HCT116 (cell line): ENCODE data around the gene GUK1. TPM values are rescaled to one million over a fixed set of nuclear protein-coding genes. Genes with fewer than 3 reads are reported as not detected.

ENCODE experiments used
- ATAC-seq: fragments of 200-7000 bp; cut with Tn5 transposase; 2 replicates; pipeline ENCODE4 v1.9.1; 2020; ENCODE audit warnings: mild to moderate bottlenecking, moderate library complexity
- BruUV-seq: library from RNA; stranded (reverse); fragments of 400-500 nt; replicated peaks from 2 replicates; lab custom pipeline; 2021; lab: Mats Ljungman, UMichigan
- CTCF ChIA-PET: fragments of 300-600 bp; sonication (Branson Sonifier 250); formaldehyde crosslinking; loops from one replicate; lab custom pipeline; 2021; ENCODE audit warnings: antibody characterized with exemption; lab: Charles Lee
- POLR2A ChIA-PET: fragments of 300-600, 350-600 bp; sonication (Branson Sonifier 250); formaldehyde crosslinking; loops from one replicate; lab custom pipeline; 2021; ENCODE audit warnings: antibody characterized with exemption; lab: Charles Lee
- RAD21 ChIA-PET, 2 experiments: fragments of 300-600 bp; sonication (Branson Sonifier 250); formaldehyde crosslinking; loops; one replicate each; lab custom pipeline; 2023; ENCODE audit warnings: low total read pairs in 2 of 2; ENCODE audit not compliant: uncharacterized antibody in 2 of 2, unreplicated experiment in 2 of 2, low non-redundant PET in 1 of 2; lab: Charles Lee
- DNase-seq: peaks from one replicate; pipeline ENCODE4 v3.0.0-alpha.2; 2010; ENCODE audit warnings: low read depth, low spot score
- H2AFZ ChIP-seq: fragments of 200-600 bp; shearing (Covaris generic), sonication (generic); 2 replicates; pipeline ENCODE4 v1.6.1; 2017; ENCODE audit warnings: low read depth, mixed run types, mixed read lengths, antibody characterized with exemption, low read length; ENCODE audit not compliant: poor library complexity, severe bottlenecking
- H3K27ac ChIP-seq: 2 replicates; pipeline ENCODE4 v1.5.1; 2012; ENCODE audit warnings: low read depth, low read length
- H3K27me3 ChIP-seq: fragments of 200-600 bp; sonication (generic); 2 replicates; pipeline ENCODE4 v1.6.1; 2016; ENCODE audit warnings: mixed run types, low read length, mixed read lengths; ENCODE audit not compliant: insufficient read depth
- H3K36me3 ChIP-seq, 2 experiments: fragments of 200-500 bp in 1 of 2; fragments of 200-600 bp in 1 of 2; sonication (Bioruptor generic) in 1 of 2; sonication (generic) in 1 of 2; 2 replicates each; pipeline versions ENCODE4 v1.5.1 to v1.6.1; 2014 to 2016; ENCODE audit warnings: low read length in 2 of 2, inconsistent platforms in 1 of 2, mixed read lengths in 1 of 2, mixed run types in 1 of 2; ENCODE audit not compliant: insufficient read depth in 2 of 2, control insufficient read depth in 1 of 2
- H3K4me1 ChIP-seq, 2 experiments: fragments of 200-600 bp in 1 of 2; sonication (generic) in 1 of 2; 2 replicates each; pipeline versions ENCODE4 v1.5.1 to v1.6.1; 2012 to 2017; ENCODE audit warnings: low read length in 2 of 2, inconsistent platforms in 1 of 2, mild to moderate bottlenecking in 1 of 2, mixed read lengths in 1 of 2, mixed run types in 1 of 2, moderate library complexity in 1 of 2; ENCODE audit not compliant: insufficient read depth in 2 of 2, control insufficient read depth in 1 of 2
- H3K4me2 ChIP-seq: fragments of 200-600 bp; sonication (generic); 2 replicates; pipeline ENCODE4 v1.6.1; 2017; ENCODE audit warnings: mixed run types, low read length, mixed read lengths
- H3K4me3 ChIP-seq, 2 experiments: fragments of 200-600 bp in 1 of 2; sonication (generic) in 1 of 2; replicated peaks in 1 of 2; 2 replicates each; pipeline ENCODE4 v1.5.1; 2011 to 2016; ENCODE audit warnings: low read length in 2 of 2, control low read depth in 1 of 2, low read depth in 1 of 2, mild to moderate bottlenecking in 1 of 2, mixed read lengths in 1 of 2, mixed run types in 1 of 2
- H3K79me2 ChIP-seq: fragments of 200-600 bp; sonication (generic); 2 replicates; pipeline ENCODE4 v1.6.1; 2017; ENCODE audit warnings: mild to moderate bottlenecking, mixed run types, low read length, moderate library complexity, mixed read lengths; ENCODE audit not compliant: insufficient read depth
- H3K9ac ChIP-seq: fragments of 200-600 bp; sonication (generic); 2 replicates; pipeline ENCODE4 v1.6.1; 2016; ENCODE audit warnings: low read length, mixed read lengths
- H3K9me2 ChIP-seq: fragments of 200-600 bp; sonication (generic), shearing (Covaris generic); 2 replicates; pipeline ENCODE4 v1.6.1; 2017; ENCODE audit warnings: mixed run types, mild to moderate bottlenecking, moderate library complexity; ENCODE audit not compliant: insufficient read depth
- H3K9me3 ChIP-seq, 2 experiments: fragments of 200-500 bp in 1 of 2; fragments of 200-600 bp in 1 of 2; sonication (Bioruptor generic) in 1 of 2; sonication (generic) in 1 of 2; 2 replicates each; pipeline ENCODE4 v1.6.1; 2014 to 2017; ENCODE audit warnings: low read length in 2 of 2, mixed read lengths in 2 of 2, inconsistent platforms in 1 of 2, low read depth in 1 of 2, mild to moderate bottlenecking in 1 of 2, mixed run types in 1 of 2, moderate library complexity in 1 of 2; ENCODE audit not compliant: control insufficient read depth in 1 of 2, insufficient read depth in 1 of 2
- H4K20me1 ChIP-seq: fragments of 200-600 bp; sonication (generic), shearing (Covaris generic); 2 replicates; pipeline ENCODE4 v1.6.1; 2017; ENCODE audit warnings: mixed run types, mild to moderate bottlenecking, moderate library complexity; ENCODE audit not compliant: insufficient read depth
- ATF3 ChIP-seq: IDR thresholded peaks from 2 replicates; pipeline ENCODE4 v1.6.1; 2012
- CTCF ChIP-seq, 3 experiments: fragments of 200-600 bp in 1 of 3; sonication (generic) in 1 of 3; IDR thresholded peaks in 2 of 3; conservative IDR thresholded peaks in 1 of 3; 2 replicates each; pipeline ENCODE4 v1.5.1; 2012 to 2017; ENCODE audit warnings: low read depth in 2 of 3, low read length in 2 of 3, antibody characterized with exemption in 1 of 3, borderline replicate concordance in 1 of 3, control low read depth in 1 of 3, mild to moderate bottlenecking in 1 of 3, mixed read lengths in 1 of 3, mixed run types in 1 of 3, moderate library complexity in 1 of 3; ENCODE audit not compliant: insufficient read depth in 1 of 3
- EZH2 ChIP-seq: fragments of 200-600 bp; sonication (generic); IDR thresholded peaks from 2 replicates; pipeline ENCODE4 v1.6.1; 2017; ENCODE audit warnings: antibody characterized with exemption, mixed run types
- MAX ChIP-seq: IDR thresholded peaks from 2 replicates; pipeline ENCODE4 v1.6.1; 2012
- POLR2A ChIP-seq: IDR thresholded peaks from 2 replicates; pipeline ENCODE4 v1.7.0; 2011; ENCODE audit warnings: borderline replicate concordance; ENCODE audit not compliant: insufficient read depth, insufficient read length; ENCODE audit errors: extremely low read depth
- POLR2AphosphoS5 ChIP-seq: IDR thresholded peaks from 2 replicates; pipeline ENCODE4 v1.6.1; 2011; ENCODE audit warnings: mild to moderate bottlenecking, low read depth, low read length, moderate library complexity
- YY1 ChIP-seq: IDR thresholded peaks from 2 replicates; pipeline ENCODE4 v1.6.1; 2011; ENCODE audit warnings: low read length, low read depth, moderate library complexity, mild to moderate bottlenecking; ENCODE audit not compliant: insufficient replicate concordance; ENCODE audit errors: extremely low read depth
- intact Hi-C: fragments of 100-400 bp; cut with micrococcal nuclease; formaldehyde crosslinking; loops from 2 replicates; pipeline ENCODE4 v1.10.0; 2022
- total RNA-seq: library from RNA; stranded (reverse); gene quantifications from one replicate; pipeline ENCODE4 v1.2.1, GENCODE V29; 2021; ENCODE audit not compliant: unreplicated experiment

The GUK1 gene
- total RNA-seq, 1 experiment from 2014 or later, result 145 TPM

DNA sequence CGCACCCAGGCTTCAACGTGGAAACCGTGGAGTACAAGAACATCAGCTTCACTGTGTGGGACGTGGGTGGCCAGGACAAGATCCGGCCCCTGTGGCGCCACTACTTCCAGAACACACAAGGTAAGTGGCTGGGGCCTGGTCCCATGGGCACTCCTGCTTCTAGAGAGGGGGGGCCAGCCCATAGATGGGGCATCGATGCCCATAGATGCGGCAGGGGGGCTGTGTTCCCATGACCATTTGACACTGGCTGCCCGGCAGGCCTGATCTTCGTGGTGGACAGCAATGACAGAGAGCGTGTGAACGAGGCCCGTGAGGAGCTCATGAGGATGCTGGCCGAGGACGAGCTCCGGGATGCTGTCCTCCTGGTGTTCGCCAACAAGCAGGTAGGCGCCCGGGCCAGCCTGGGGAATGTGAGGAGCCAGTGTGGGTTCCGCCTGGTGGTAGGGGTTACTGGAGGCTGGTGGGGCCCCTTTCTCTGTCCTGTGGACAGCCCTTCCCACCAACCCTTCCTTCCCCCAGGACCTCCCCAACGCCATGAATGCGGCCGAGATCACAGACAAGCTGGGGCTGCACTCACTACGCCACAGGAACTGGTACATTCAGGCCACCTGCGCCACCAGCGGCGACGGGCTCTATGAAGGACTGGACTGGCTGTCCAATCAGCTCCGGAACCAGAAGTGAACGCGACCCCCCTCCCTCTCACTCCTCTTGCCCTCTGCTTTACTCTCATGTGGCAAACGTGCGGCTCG, 42.6 kb upstream of the GUK1 start:
- H3K9me3 ChIP-seq, result peaks cover 10 to 15% of the 10 kb centered on the region in 2 experiments; a peak in 2 of 4 replicates
- RAD21 ChIA-PET, result no interaction called here
- no peak for DNase-seq
- no peak overlapping the region for H3K4me2 ChIP-seq
- TF ChIP-seq POLR2AphosphoS5 (0 out of 2 replicates have a peak, but pooled peaks have one; percentile 18), EZH2 (no peak), YY1 (no peak), MAX (no peak), POLR2A (no peak)
- TF ChIP-seq, all 23 proteins: peak for 1
- no peak for ATAC-seq
- H3K4me3 ChIP-seq, result no peak overlapping the region
- no peaks in the 10 kb centered on the region for H3K9me2 ChIP-seq
- H3K27ac ChIP-seq, result no peak overlapping the region
- no peak overlapping the region for H3K9ac ChIP-seq
- ChIA-PET POLR2A (interaction anchor here (1.4 kb wide), 1 partner anchor 14 kb away, joined by 3 read pairs; no protein-coding TSS in a partner anchor), CTCF (no interaction called here)
- no peak overlapping the region for H2AFZ ChIP-seq
- intact Hi-C loops, result no loop called here
- H3K27me3 ChIP-seq, result no peaks in the 10 kb centered on the region
- H4K20me1 ChIP-seq, result peaks cover 9% of the 10 kb centered on the region; the same call in 1 of the 2 replicates
- peaks cover 15 to 57% of the 10 kb centered on the region in 2 experiments for H3K36me3 ChIP-seq
- H3K4me1 ChIP-seq, result peaks cover 2 to 10% of the 10 kb centered on the region in 2 experiments; a peak in 3 of 4 replicates
- BruUV-seq, result no TSS peak
- peaks cover 95% of the 10 kb centered on the region for H3K79me2 ChIP-seq

- Histone ChIP-seq H3K36me3 (peaks cover 15 to 48% of the 10 kb centered on the region in 2 experiments), H4K20me1 (peaks cover 9% of the 10 kb centered on the region; the same call in 1 of the 2 replicates), H3K9me2 (no peaks in the 10 kb centered on the region), H3K4me2 (no peak overlapping the region), H3K9ac (no peak overlapping the region), H3K27ac (no peak overlapping the region), H3K4me1 (peaks cover 2 to 12% of the 10 kb centered on the region in 2 experiments; a peak in 3 of 4 replicates), H3K27me3 (no peaks in the 10 kb centered on the region), H3K79me2 (peaks cover 88% of the 10 kb centered on the region), H3K9me3 (peaks cover 10 to 13% of the 10 kb centered on the region in 2 experiments; a peak in 2 of 4 replicates), H3K4me3 (no peak overlapping the region), H2AFZ (no peak overlapping the region)
- BruUV-seq, result TSS peak; percentile 79
- TF ChIP-seq YY1 (no peak), CTCF (IDR thresholded peaks at IDR 0.05 in 2 of 3, conservative IDR thresholded peaks at IDR 0.05 in 1 of 3; ENCODE audit: borderline replicate concordance in 1 of 3, insufficient read depth in 1 of 3, low read depth in 2 of 3, low read length in 2 of 3) (peak in 1 of 3 experiments; percentile 15; a peak in 1 of 6 replicates), ATF3 (no peak), POLR2AphosphoS5 (peak; percentile 19; the same call in 1 of the 2 replicates)
- CTCF ChIA-PET, result no interaction called here
- DNase-seq, result no peak
- POLR2A ChIA-PET, result interaction anchor here (1.4 kb wide), 1 partner anchor 14 kb away, joined by 3 read pairs; no protein-coding TSS in a partner anchor
- intact Hi-C loops, result no loop called here
- RAD21 ChIA-PET, result no interaction called here
- ATAC-seq, result no peak
Measured at GRCh38 chr1:228098323-228098931, 41.7 kb upstream of the GUK1 start.
